Left hindlimb (tissue), 1 donor: ENCODE data around the gene EGFR.

Source experiments
- DNase-seq: peaks from one replicate; pipeline ENCODE4 v3.0.0-alpha.2; 2018

Gene EGFR

DNA sequence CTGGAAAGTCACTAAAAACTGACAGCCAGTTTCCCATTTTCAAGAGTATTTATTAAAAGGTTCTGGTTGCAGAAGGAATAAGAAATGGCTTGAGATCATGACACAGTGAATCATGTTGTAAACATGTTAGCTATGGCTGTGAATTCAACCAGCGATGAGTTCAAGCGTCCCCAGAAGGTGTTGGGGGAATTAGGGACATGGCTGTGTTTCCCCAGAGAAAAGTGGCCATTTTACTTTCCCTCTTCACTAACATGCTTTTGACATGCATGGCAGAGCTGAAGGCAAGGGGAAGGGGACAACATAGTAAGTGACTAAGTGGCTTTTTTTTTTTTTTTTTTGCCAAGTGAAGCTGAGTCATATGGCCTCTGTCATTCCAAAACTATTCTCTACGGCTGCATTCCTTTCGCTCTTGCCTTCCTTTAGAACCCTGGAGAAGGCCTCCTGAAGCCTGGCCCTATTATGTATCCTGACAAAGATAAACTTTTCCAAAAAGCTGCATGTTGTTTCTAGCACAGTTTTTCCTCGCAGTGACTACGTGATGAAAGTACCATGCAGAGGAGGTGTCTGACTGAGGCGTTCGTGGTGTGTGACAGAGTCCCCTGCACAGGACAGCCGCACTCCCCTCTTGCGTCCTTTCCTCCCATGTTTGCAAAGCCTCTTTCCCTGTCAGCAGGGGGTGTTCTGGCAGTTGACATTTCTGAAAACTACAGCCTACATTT lies 46.9 kb downstream of the EGFR start:
- DNase-seq, result no peak

- no peak for DNase-seq
Measured at GRCh38 chr7:55066524-55066923, 47.7 kb downstream of the EGFR start.

GRCh38 chr7:55066938-55067337 lies 48.1 kb downstream of the EGFR start:
- DNase-seq, result no peak

DNA sequence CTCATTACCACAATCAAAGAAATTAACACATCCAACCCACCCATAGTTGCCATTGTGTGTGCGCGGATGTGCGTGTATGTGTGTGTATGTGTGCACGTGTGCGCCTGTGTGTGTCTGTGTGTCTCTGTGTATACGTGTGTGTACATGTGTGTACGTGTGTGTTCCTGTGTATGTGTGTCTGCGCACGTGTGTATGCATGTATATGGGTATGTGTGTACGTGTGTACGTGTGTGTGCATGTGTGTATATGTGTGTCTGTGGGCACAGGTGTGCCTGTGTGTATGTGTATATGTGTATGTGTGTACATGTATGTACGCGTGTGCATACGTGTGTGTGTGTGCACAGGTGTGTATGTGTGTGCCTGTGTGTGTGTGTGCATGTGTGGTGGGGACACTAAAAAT lies 48.9 kb downstream of the EGFR start:
- DNase-seq, result no peak

DNA sequence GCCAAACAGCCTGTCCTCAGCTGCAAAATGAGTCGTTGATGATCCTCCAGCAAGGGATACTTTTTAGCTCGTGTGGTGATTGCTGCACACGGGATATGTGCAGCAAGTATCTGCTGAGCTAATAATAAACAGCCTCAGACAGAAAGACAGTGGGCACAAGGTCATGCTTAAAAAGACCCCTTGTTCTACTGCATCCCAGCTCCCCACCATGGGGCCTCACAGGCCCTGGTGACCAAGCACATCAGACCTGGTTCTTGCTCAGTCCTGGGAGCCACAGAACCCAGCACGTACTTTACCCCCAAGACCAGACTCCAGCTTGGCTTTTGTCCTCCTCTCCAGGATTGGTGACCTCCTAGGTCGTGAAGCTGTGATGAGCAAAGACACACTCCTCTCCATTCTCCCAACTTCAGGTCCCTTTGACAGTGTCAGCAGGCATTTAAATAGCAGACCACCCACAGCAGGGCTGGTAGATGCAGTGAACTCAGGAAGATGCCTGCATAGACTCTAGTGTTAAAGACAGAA lies 50.5 kb downstream of the EGFR start:
- DNase-seq, result no peak

- DNase-seq, result no peak
Measured at GRCh38 chr7:55070271-55070743, 51.5 kb downstream of the EGFR start.

DNA sequence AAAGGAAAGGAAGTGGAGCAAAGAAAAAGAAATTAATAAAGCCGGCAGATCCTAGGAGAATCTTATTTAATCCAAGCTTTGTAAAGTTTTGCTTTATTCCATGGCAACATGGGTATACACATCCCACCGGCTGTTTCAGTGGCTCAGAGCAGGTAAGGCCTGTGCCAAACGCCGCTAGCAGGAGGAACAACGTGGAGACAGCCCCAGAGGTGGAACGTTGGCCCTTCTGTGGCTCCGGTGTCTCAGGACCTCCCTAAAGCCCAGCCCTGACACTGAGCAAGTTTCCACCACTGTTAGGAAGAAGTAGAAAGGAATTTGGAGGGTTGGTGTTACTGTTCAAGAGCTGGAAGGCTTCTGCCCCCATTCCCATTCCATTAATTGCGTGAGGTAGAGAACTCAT lies 52.0 kb downstream of the EGFR start:
- no peak for DNase-seq

- no peak for DNase-seq
Measured at GRCh38 chr7:55071411-55072175, 52.8 kb downstream of the EGFR start.

DNA sequence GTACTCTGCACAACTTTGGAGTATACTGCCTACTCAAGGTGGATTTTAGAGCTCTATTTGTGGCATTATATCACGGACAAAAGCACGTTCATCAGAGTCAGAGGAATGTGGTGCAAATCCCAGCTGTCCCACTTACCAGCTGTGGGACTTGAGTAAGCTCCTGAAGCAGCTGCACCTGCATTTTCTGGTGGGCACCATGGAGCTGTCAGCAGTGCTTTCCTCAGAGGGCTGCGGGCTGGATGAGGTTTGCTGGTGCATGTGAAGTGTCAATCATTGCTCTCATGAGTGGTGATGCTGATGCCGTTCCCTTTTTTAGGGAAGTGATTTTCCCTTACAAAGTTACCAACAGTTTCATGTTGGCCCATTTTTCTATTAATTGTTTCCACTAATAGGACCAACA lies 53.4 kb downstream of the EGFR start:
- DNase-seq, result no peak

GRCh38 chr7:55073051-55073511 lies 54.3 kb downstream of the EGFR start:
- no peak for DNase-seq

GRCh38 chr7:55073976-55074528 lies 55.2 kb downstream of the EGFR start:
- DNase-seq, result no peak

DNA sequence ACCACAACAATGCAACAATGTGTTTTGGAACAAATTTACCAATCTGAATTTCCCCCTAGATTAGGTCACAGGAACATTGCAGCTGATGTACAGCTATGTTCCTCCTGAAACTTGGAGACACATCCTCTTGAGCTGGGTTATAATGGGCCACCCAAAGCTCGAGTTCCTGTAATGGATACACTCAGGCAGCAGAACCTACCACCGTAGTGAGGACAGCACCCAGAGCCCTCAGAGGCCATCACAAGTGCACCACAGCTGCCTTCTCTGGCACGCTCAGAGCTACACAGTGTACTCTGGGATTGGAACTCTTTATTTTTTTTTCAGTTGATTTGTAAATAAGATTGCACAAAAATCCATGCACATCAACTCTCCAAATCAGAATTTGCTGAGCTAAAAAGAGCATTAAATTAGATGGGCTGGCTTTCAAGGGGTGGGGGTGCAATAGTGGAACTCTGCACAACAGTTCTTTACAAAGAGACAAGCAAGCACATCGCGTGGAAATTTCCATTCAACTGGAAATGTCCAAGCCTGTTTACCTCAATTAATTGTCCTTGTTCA lies 56.7 kb downstream of the EGFR start:
- peak; percentile 66 for DNase-seq

- DNase-seq, result no peak
Measured at GRCh38 chr7:55077561-55078410, 59.0 kb downstream of the EGFR start.

GRCh38 chr7:55078465-55079372 lies 59.9 kb downstream of the EGFR start:
- DNase-seq, result no peak

GRCh38 chr7:55080000-55080623 lies 61.3 kb downstream of the EGFR start:
- DNase-seq, result no peak

DNA sequence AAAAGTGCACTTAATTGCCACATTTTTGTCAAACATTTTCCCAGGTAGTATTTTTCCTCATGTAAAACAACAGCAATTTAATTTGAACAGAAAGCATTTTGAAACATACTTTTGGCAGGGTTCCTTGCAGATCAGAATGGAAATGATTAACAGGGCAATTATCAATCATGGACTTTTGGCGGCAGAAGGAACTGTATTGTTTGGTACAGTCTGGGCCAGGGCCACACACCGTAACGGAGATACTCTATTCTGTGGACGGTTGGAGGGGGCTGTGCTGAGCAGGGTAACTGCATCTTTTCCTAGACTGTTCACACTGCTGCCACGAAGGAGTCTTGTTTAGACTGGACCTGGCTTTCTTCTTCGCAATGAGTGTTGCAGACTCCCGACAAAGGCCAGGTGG lies 62.3 kb downstream of the EGFR start:
- no peak for DNase-seq

DNA sequence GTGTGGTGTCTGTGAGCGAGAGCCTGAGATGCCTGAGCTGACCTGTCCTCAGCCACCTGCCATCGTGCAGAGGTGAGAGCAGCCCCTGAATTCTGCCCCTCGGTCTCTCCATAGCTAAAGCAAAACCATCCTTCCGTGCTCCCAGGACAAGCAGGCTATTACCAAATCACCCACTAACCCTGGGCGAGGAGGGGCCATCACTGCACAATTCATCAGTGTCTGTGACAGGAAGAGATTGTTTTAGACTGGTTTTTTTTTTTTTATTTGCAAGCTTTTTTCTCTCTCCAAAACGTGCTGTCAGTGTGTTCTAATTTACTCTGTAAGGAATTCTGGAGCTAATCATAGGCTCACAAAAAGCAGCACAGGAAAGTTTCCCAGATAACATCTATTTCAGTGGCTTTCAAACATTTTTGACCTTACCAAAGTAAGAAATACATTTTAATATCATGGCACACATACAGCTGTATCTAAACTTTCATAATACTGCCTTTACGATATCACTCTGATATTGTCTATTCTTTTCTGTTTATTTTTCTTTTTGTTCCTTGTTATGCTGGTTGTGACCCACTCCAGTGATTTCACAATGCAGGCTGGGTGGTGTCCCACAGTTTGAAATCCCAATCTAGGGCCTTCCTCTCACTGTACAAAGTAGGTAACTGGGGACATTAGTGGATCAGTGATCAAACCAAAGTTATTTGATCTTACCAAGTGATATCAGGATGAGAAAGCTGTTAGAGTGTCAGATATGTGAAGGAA lies 62.8 kb downstream of the EGFR start:
- no peak for DNase-seq

GRCh38 chr7:55082228-55082603 lies 63.4 kb downstream of the EGFR start:
- no peak for DNase-seq

GRCh38 chr7:55083206-55083605 lies 64.4 kb downstream of the EGFR start:
- DNase-seq, result no peak

- DNase-seq, result no peak
Measured at GRCh38 chr7:55084307-55084706, 65.5 kb downstream of the EGFR start.
